Umbilical cord (tissue), 2 donors: ENCODE results near the gene GNRH2. TPM values are rescaled to one million over a fixed set of nuclear protein-coding genes. Genes with fewer than 3 reads are reported as not detected.
A peak's percentile ranks its signal among the peaks of the same experiment; 100 is the strongest.
"Not testable (repeated sequence)": the region's sequence is repeated elsewhere in the genome, so short reads cannot be mapped to it uniquely, and the experiment has no call there.

Experiments used
- DNase-seq: peaks from one replicate; pipeline ENCODE4 v3.0.0-alpha.2; 2015; ENCODE audit warnings: low spot score
- total RNA-seq: library from RNA; depleted of rRNA; stranded (reverse); fragments of >200 nt; gene quantifications from one replicate; pipeline ENCODE4 v1.2.3, GENCODE V29; 2014; ENCODE audit warnings: low replicate concordance; ENCODE audit not compliant: insufficient read depth

The GNRH2 gene
- total RNA-seq, 1 donor from 2014 or later = not detected

- no peak for DNase-seq
These were observed 29.3 kb downstream of the GNRH2 start for GRCh38 chr20:3072530-3073250.

GRCh38 chr20:3073251-3073643 lies 29.8 kb downstream of the GNRH2 start:
- not testable (repeated sequence) for DNase-seq

GRCh38 chr20:3074812-3075211 lies 31.4 kb downstream of the GNRH2 start:
- DNase-seq = no peak

- DNase-seq = not testable (repeated sequence)
These were observed 31.9 kb downstream of the GNRH2 start for GRCh38 chr20:3075315-3075714.

- DNase-seq = no peak
These were observed 34.3 kb downstream of the GNRH2 start for GRCh38 chr20:3077618-3078134.

- DNase-seq = no peak
These were observed 37.5 kb downstream of the GNRH2 start for GRCh38 chr20:3080939-3081388.

- DNase-seq = no peak
These were observed 38.2 kb downstream of the GNRH2 start for GRCh38 chr20:3081641-3082040.

- DNase-seq = no peak
These were observed 39.0 kb downstream of the GNRH2 start for GRCh38 chr20:3082306-3082951.

GRCh38 chr20:3082955-3083952 lies 39.8 kb downstream of the GNRH2 start:
- DNase-seq = no peak

- DNase-seq = no peak
These were observed 41.0 kb downstream of the GNRH2 start, which contains the start of gene AVP for GRCh38 chr20:3084283-3084985. TSS of gene AVP (minus strand) at chr20:3084724. CDS start at chr20:3084674, 50 bp downstream.

GRCh38 chr20:3084986-3085360 lies 41.6 kb downstream of the GNRH2 start:
- no peak for DNase-seq

GRCh38 chr20:3085571-3086072 lies 42.2 kb downstream of the GNRH2 start:
- DNase-seq = no peak

GRCh38 chr20:3088031-3088430 lies 44.6 kb downstream of the GNRH2 start:
- DNase-seq = no peak

- no peak for DNase-seq
These were observed 47.1 kb downstream of the GNRH2 start for GRCh38 chr20:3090565-3090964.

GRCh38 chr20:3092611-3093379 lies 49.4 kb downstream of the GNRH2 start:
- DNase-seq = peak; percentile 30

- DNase-seq = no peak
These were observed 50.5 kb downstream of the GNRH2 start for GRCh38 chr20:3093861-3094361.

- no peak for DNase-seq
These were observed 51.6 kb downstream of the GNRH2 start for GRCh38 chr20:3094848-3095629.
